H1 (cell line): Measurements from ENCODE around the gene CEL. TPM values are rescaled to one million over a fixed set of nuclear protein-coding genes. Genes with fewer than 3 reads are reported as not detected.

Experiments used
- BACH1 ChIP-seq: IDR thresholded peaks from 2 replicates; pipeline ENCODE4 v1.6.1; 2012; ENCODE audit warnings: low read length, improper control_type of control experiment
- CHD1 ChIP-seq: IDR thresholded peaks from 2 replicates; pipeline ENCODE4 v1.6.1; 2012; ENCODE audit warnings: low read depth, low read length, improper control_type of control experiment
- CHD7 ChIP-seq: fragments of 300-600 bp; sonication (generic); IDR thresholded peaks from 2 replicates; pipeline ENCODE4 v1.7.1; 2012; ENCODE audit warnings: low read length, moderate library complexity, mild to moderate bottlenecking, inconsistent platforms; ENCODE audit not compliant: insufficient replicate concordance
- GABPA ChIP-seq: IDR thresholded peaks from 2 replicates; pipeline ENCODE4 v1.6.1; 2011; ENCODE audit warnings: mild to moderate bottlenecking, low read length, moderate library complexity, borderline replicate concordance; ENCODE audit not compliant: insufficient read depth
- KDM1A ChIP-seq: fragments of 200-600, 300-600 bp; sonication (generic); IDR thresholded peaks from 2 replicates; pipeline ENCODE4 v1.7.1; 2016; ENCODE audit warnings: mild to moderate bottlenecking, low read length, borderline replicate concordance
- KDM4A ChIP-seq: IDR thresholded peaks from one replicate; pipeline ENCODE4 v1.7.1; 2012; ENCODE audit warnings: low read depth, mild to moderate bottlenecking, moderate library complexity, low read length, inconsistent platforms; ENCODE audit not compliant: severe bottlenecking
- KDM5A ChIP-seq: fragments of 200-600 bp; IDR thresholded peaks from 2 replicates; pipeline ENCODE4 v1.7.1; 2012; ENCODE audit warnings: mild to moderate bottlenecking, low read length, inconsistent platforms, mixed read lengths
- POU5F1 ChIP-seq: IDR thresholded peaks from 2 replicates; pipeline ENCODE4 v1.6.1; 2011; ENCODE audit warnings: low read depth, mild to moderate bottlenecking, low read length, moderate library complexity
- SP1 ChIP-seq: IDR thresholded peaks from 2 replicates; pipeline ENCODE4 v1.6.1; 2011; ENCODE audit warnings: low read depth, low read length
- TAF7 ChIP-seq: optimal IDR thresholded peaks from 2 replicates; pipeline ENCODE3; 2011; ENCODE audit warnings: low read depth, mild to moderate bottlenecking, inconsistent platforms, low read length, moderate library complexity, borderline replicate concordance
- USF2 ChIP-seq: IDR thresholded peaks from 2 replicates; pipeline ENCODE4 v1.6.1; 2011; ENCODE audit warnings: low read length, improper control_type of control experiment
- YY1 ChIP-seq: IDR thresholded peaks from 2 replicates; pipeline ENCODE4 v1.6.1; 2011; ENCODE audit warnings: low read depth, mild to moderate bottlenecking, low read length
- polyA plus RNA-seq, 7 experiments: library from polyadenylated mRNA; depleted of rRNA in 3 of 7; stranded (reverse) in 5 of 7; unstranded in 2 of 7; fragments of >200 nt in 5 of 7; fragments of 200-250 nt in 2 of 7; gene quantifications; 1 replicate in 5 of 7; 2 replicates in 1 of 7; 4 replicates in 1 of 7; pipeline versions ENCODE4 v1.2.1 to v1.2.3, GENCODE V29; 2011 to 2013; ENCODE audit warnings: missing spikeins in 2 of 7, mixed read lengths in 2 of 7
- total RNA-seq: library from RNA; stranded (reverse); fragmentation: NEBNext Ultra II Directional; extraction: Animal tissue kit (Norgen Biotek cat#: 25700); gene quantifications from 2 replicates; pipeline ENCODE4 v1.2.1, GENCODE V29; 2021

Gene CEL
- total and polyA plus RNA-seq, 2 of the 8 experiments (the other 6 are each of a cell fraction or from before 2014, with no cell fraction given), result 1.8 to 3.4 TPM

GRCh38 chr9:133027134-133027533 is 34.6 kb upstream of the CEL start (continued):
- TF ChIP-seq CHD7 (no peak), KDM5A (no peak), TAF7 (no peak), YY1 (no peak), USF2 (no peak), BACH1 (no peak), SP1 (no peak), POU5F1 (no peak), KDM1A (no peak), GABPA (no peak), KDM4A (no peak), CHD1 (no peak)
- TF ChIP-seq, all 59 proteins: peak for 0
